NCI-H460 (cell line): ENCODE measurements around the gene USP54. TPM values are rescaled to one million over a fixed set of nuclear protein-coding genes. Genes with fewer than 3 reads are reported as not detected.

Experiments
- DNase-seq: peaks from one replicate; pipeline ENCODE4 v3.0.0-alpha.2; 2016; ENCODE audit warnings: low read depth; ENCODE audit errors: extremely low read depth
- small RNA-seq, 2 experiments: library from RNA; depleted of rRNA; stranded (forward); fragments of <200 nt; gene quantifications; one replicate each; pipeline ENCODE3, GENCODE V24; 2014
- total RNA-seq: library from RNA; depleted of rRNA; stranded (reverse); fragments of >200 nt; shearing (Covaris generic); gene quantifications from 2 replicates; pipeline ENCODE4 v1.2.3, GENCODE V29; 2014; rRNA removed

Gene USP54
- total RNA-seq, 1 experiment from 2014 or later = 15.3 TPM

DNA sequence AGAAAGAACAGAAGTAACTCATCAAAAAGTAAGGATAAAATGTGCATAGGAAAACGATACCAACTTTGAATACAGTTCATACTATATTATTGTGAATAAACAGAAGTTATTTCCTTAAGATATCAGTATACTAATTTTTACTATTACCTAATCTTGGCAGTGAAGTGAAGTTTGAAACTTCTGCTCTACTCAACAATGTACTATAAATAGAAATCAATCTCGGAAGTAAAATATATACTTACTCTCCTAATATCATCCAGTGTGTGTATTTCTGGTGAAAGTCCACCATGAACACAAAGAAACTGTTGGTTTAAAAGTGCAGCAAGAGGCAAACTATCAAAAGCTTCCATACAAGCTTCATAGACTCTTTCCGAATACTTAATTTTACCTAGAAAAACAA lies 119.9 kb downstream of the USP54 start:
- no peak for DNase-seq

DNA sequence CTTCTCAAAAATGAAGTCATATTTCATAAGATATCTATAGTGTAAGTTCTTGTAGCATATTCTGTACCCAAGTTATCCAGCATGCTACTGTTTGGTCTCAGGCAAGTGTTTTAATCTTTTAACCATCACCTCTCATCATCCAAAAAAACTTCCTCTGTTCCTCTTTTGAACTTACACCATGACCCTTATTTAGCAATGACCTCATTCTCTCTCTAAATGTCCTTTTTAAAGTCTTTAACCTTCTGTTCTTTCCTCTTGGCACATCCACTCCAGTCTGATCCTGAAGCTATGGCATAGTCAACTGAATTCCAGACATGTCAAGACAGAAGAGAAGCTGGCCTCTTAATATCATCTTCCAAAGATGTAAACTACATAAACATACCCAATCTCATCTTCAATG lies 121.6 kb downstream of the USP54 start:
- no peak for DNase-seq

GRCh38 chr10:73467206-73467605 lies 123.9 kb downstream of the USP54 start:
- no peak for DNase-seq

DNA sequence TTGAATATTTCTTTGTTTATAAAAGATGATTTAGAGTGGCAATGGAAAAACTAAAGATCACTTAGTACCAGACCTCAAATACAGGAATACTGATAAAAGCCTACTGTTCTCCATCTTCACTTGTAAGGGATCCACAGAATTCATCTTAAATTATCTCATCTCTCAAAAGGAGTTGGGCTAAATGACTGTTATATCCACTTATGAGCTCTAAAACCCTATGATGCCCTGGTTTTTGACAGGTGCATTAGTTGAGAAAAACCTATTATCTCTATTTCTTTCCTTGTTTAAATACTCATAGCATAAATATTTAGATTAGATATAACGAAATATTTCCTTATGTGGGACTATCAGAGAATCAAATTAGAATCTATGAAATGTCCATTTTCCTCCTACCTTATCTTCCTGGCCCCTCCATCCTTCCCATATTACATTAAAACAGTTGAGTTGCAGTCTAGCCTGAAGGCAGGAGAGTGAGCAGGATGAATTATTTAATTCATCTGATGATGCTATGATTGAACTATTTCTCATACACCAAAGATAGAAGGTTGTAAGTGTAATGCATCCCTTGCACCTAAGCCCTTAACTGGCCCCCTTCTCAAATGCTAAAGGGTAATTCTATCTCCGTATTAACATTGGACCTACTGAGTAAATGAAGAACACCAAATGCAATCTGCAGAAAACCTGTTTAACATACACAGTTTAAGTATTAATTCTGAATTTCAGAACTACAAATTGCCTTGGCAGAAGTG lies 125.0 kb downstream of the USP54 start:
- no peak for DNase-seq

DNA sequence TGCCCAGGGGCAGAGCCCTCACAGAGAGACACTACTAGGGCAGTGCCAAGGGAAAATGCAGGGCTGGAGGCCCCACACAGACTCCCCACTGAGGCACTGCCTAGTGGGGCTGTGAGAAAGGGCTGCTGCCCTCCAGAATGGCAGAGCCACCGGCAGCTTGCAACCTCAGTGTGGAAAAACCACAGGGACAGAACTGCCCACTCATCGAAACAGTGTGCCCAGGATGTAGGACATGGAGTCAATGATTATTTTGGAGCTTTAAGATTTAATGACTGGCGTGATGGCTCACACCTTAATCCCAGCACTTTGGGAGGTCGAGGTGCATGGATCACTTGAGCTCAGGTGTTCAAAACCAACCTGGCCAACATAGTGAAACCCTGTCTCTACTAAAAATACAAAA lies 130.2 kb downstream of the USP54 start:
- no peak for DNase-seq

GRCh38 chr10:73459683-73460314 lies 131.3 kb downstream of the USP54 start:
- DNase-seq = no peak

DNA sequence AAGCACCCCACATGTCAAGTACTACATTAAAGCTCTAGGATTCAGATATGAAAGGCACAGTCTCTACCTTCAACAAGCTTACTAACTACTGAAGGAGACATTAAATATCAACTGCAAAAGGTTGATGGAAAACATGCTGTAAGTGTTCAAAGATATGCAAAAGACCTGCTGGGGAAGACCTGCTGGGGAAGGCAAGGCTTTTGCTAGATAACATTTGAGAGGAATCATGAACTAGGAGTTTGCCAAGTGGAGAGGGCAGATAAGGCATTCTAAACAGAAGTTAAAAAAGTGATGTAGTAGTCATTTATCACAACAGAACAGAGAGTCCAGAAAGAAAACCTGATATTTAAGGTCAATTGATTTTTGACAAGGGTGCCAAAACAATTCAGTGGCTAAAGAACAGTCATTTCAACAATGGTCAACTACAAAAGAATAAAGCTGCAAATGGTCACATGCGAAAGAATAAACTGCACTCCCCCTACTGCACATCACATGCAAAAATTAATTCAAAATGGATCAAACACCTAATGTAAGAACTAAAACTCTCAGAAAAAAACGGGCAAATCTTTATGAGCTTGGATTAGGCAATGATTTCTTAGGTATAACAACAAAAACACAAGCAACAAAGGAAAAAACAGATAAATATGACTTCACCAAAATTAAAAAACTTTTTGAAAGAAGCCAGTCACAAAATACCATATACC lies 134.8 kb downstream of the USP54 start:
- no peak for DNase-seq

GRCh38 chr10:73449113-73449512 lies 142.0 kb downstream of the USP54 start:
- DNase-seq = no peak

DNA sequence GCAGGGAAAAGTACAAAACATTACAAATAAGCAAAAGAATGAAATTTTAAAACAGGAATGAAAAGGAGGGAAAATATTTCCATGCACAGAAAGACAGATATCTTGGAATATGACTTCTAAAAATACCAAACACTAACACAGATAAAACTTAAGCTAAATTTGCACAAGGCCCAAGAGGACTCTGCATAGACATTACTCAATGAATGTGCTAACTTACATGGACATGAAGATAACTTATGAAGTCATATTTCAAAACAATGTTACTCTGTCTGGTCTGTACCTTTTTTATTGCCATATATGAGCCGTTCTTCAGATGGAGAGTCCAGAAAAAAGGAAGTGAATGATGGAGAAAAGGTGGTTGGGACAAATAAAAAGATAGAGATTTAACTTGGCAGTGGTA lies 142.8 kb downstream of the USP54 start:
- no peak for DNase-seq

Small RNA genes lying within 50 kb of the gene (small RNA-seq; reads per million reads assigned to genes)
- gene RNU6-883P = 0 reads per million in 2 experiments

Other genes starting within 250 kb of the USP54 start
- gene CFAP70, start 232.5 kb downstream of the USP54 start, total RNA-seq = 0.15 and 0.32 TPM in 2 replicates
- gene ANXA7, start 177.3 kb downstream of the USP54 start, total RNA-seq = 111 and 120 TPM in 2 replicates
- gene MSS51, start 157.8 kb downstream of the USP54 start, total RNA-seq = 0.43 and 1.0 TPM in 2 replicates
- 15.3 and 17.1 TPM in 2 replicates for gene PPP3CB, start 95.3 kb downstream of the USP54 start, total RNA-seq
- gene MYOZ1, start 50.1 kb upstream of the USP54 start, total RNA-seq = not detected in 2 replicates
- not detected in 2 replicates for gene SYNPO2L, start 64.7 kb upstream of the USP54 start, total RNA-seq
- gene AGAP5, start 106.8 kb upstream of the USP54 start, total RNA-seq = 5.2 TPM in 2 replicates
- 66.4 and 69.0 TPM in 2 replicates for gene SEC24C, start 153.0 kb upstream of the USP54 start, total RNA-seq
- 53.9 and 60.7 TPM in 2 replicates for gene CHCHD1, start 190.7 kb upstream of the USP54 start, total RNA-seq
- gene ZSWIM8, start 194.3 kb upstream of the USP54 start, total RNA-seq = 19.7 and 32.4 TPM in 2 replicates
- 18.5 and 20.8 TPM in 2 replicates for gene NDST2, start 220.3 kb upstream of the USP54 start, total RNA-seq